Colonic mucosa (tissue), 4 donors: Measurements from ENCODE around the gene RAI1. TPM values are rescaled to one million over a fixed set of nuclear protein-coding genes. Genes with fewer than 3 reads are reported as not detected.
A peak's percentile ranks its signal among the peaks of the same experiment; 100 is the strongest.

Source experiments
- DNase-seq: peaks from one replicate; pipeline ENCODE4 v3.0.0-alpha.2; 2020
- H3K27ac ChIP-seq: fragments of 200-600 bp; one replicate; pipeline ENCODE4 v1.8.0; 2021
- H3K27me3 ChIP-seq: fragments of 200-600 bp; one replicate; pipeline ENCODE4 v1.8.0; 2021
- H3K36me3 ChIP-seq: fragments of 200-600 bp; one replicate; pipeline ENCODE4 v1.8.0; 2021
- H3K4me1 ChIP-seq: fragments of 200-600 bp; one replicate; pipeline ENCODE4 v1.8.0; 2021; ENCODE audit warnings: mild to moderate bottlenecking
- H3K4me3 ChIP-seq: fragments of 200-600 bp; one replicate; pipeline ENCODE4 v1.8.0; 2021
- H3K9ac ChIP-seq, 2 donors: one replicate each; pipeline ENCODE4 v1.7.0; 2013; ENCODE audit warnings: control low read depth in 2 of 2, low read depth in 2 of 2, low read length in 2 of 2
- H3K9me3 ChIP-seq: fragments of 200-600 bp; one replicate; pipeline ENCODE4 v1.8.0; 2021
- intact Hi-C: fragments of 100-400 bp; cut with DNase I; formaldehyde crosslinking; loops from one replicate; pipeline ENCODE4 v1.14.1; 2022
- total RNA-seq, 2 donors: library from RNA; stranded (reverse); fragmentation: NEBNext Ultra II Directional in 1 of 2; extraction: Animal tissue kit (Norgen Biotek cat#: 25700) in 1 of 2; gene quantifications; one replicate each; pipeline ENCODE4 v1.2.1, GENCODE V29; 2021
- TF ChIP-seq, protein P1 (sequence below): fragments of 200-600 bp; IDR thresholded peaks from one replicate; pipeline ENCODE4 v1.8.0; 2022; ENCODE audit warnings: antibody characterized with exemption, mild to moderate bottlenecking
- donor health status: healthy.
- donor health status: DM: no; HTN: no; CAD: no.
- donor health status: DM: no; HTN: no; CAD: no.

Gene RAI1
- total RNA-seq, 2 donors from 2014 or later, result 21.8 to 24.5 TPM

DNA sequence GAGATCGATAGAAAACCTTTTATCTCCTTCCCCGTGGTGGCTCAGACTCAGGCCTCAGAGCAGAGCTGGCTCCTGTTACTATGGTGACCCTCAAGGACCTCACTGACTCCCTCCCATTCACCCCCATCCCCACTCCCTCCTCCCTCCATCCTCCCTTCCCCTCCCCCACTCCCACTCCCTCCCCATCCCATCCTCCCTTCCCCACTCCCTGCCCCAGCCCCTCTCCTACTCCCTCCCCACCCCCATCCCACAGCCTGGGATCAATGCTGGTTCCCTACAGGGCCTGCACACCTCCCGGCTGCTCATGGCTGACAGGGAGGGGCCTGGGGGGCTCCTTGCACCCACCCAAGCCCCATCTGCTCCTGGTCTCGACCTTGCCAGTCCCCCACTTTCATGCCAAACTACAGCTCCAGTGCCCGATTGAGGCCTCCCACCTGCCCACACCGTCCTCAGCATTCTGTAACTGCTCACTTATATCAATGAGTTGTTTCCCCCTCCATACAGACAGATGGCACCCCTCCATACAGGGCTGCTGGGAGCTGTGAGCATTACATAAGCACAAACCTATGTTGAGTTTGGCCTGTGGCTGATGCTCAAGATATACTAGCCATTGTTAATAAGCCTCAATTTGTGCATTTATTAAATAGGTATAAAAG, 11.6 kb upstream of the RAI1 start:
- Histone ChIP-seq H3K27ac (no peak overlapping the region), H3K27me3 (no peaks in the 10 kb centered on the region), H3K9ac (no peak overlapping the region), H3K9me3 (no peaks in the 10 kb centered on the region), H3K4me3 (no peak overlapping the region), H3K36me3 (no peaks in the 10 kb centered on the region), H3K4me1 (no peaks in the 10 kb centered on the region)
- DNase-seq, result no peak
- intact Hi-C loops, result no loop called here
- TF ChIP-seq, protein P1, sequence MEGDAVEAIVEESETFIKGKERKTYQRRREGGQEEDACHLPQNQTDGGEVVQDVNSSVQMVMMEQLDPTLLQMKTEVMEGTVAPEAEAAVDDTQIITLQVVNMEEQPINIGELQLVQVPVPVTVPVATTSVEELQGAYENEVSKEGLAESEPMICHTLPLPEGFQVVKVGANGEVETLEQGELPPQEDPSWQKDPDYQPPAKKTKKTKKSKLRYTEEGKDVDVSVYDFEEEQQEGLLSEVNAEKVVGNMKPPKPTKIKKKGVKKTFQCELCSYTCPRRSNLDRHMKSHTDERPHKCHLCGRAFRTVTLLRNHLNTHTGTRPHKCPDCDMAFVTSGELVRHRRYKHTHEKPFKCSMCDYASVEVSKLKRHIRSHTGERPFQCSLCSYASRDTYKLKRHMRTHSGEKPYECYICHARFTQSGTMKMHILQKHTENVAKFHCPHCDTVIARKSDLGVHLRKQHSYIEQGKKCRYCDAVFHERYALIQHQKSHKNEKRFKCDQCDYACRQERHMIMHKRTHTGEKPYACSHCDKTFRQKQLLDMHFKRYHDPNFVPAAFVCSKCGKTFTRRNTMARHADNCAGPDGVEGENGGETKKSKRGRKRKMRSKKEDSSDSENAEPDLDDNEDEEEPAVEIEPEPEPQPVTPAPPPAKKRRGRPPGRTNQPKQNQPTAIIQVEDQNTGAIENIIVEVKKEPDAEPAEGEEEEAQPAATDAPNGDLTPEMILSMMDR, result no peak

DNA sequence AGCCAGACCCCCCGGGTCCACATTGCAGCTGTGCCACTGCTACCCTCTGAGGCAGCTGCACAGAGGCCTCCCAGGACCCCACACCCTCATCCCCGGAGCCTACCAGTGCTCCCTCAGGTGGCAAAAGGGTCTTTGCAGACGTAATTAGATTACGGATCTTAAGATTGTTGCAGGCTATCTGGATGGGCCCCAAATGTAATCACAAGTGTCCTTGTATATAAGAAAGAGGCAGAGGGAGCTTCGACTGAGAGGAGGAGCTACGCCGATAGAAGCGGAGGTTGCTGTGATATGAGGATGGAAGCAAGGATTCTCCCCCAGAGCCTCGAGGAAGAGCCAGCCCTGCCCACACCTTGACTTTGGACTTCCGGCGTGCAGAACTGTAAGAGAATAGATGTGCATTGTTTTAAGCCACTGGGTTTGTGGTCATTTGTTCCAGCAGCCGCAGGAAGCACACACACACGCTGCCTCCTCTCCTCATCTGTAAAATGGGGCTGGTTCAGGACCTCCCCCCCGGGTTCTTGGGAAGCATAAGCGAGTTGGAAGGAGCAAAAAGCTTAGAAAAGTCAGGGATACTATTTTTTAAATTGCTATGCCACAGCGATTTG, 10.5 kb upstream of the RAI1 start:
- TF ChIP-seq, protein P1, result no peak
- no peaks in the 10 kb centered on the region for H3K9me3 ChIP-seq
- DNase-seq, result peak; percentile 47
- no peak overlapping the region for H3K9ac ChIP-seq
- no peaks in the 10 kb centered on the region for H3K27me3 ChIP-seq
- H3K27ac ChIP-seq, result no peak overlapping the region
- no peaks in the 10 kb centered on the region for H3K4me1 ChIP-seq
- no peaks in the 10 kb centered on the region for H3K36me3 ChIP-seq
- H3K4me3 ChIP-seq, result no peak overlapping the region
- intact Hi-C loops, result no loop called here

- Histone ChIP-seq H3K27me3 (no peaks in the 10 kb centered on the region), H3K9ac (no peak overlapping the region), H3K36me3 (no peaks in the 10 kb centered on the region), H3K4me1 (no peaks in the 10 kb centered on the region), H3K9me3 (no peaks in the 10 kb centered on the region), H3K4me3 (no peak overlapping the region), H3K27ac (no peak overlapping the region)
- TF ChIP-seq, protein P1, result no peak
- intact Hi-C loops, result no loop called here
- DNase-seq, result no peak
Observed at GRCh38 chr17:17671369-17672129, 9.7 kb upstream of the RAI1 start.

- H3K36me3 ChIP-seq, result no peaks in the 10 kb centered on the region
- intact Hi-C loops, result no loop called here
- no peak overlapping the region for H3K9ac ChIP-seq
- no peaks in the 10 kb centered on the region for H3K27me3 ChIP-seq
- no peak for DNase-seq
- TF ChIP-seq, protein P1, result no peak
- H3K27ac ChIP-seq, result no peak overlapping the region
- no peak overlapping the region for H3K4me3 ChIP-seq
- H3K9me3 ChIP-seq, result no peaks in the 10 kb centered on the region
- H3K4me1 ChIP-seq, result no peaks in the 10 kb centered on the region
Observed at GRCh38 chr17:17672453-17673368, 8.5 kb upstream of the RAI1 start.

DNA sequence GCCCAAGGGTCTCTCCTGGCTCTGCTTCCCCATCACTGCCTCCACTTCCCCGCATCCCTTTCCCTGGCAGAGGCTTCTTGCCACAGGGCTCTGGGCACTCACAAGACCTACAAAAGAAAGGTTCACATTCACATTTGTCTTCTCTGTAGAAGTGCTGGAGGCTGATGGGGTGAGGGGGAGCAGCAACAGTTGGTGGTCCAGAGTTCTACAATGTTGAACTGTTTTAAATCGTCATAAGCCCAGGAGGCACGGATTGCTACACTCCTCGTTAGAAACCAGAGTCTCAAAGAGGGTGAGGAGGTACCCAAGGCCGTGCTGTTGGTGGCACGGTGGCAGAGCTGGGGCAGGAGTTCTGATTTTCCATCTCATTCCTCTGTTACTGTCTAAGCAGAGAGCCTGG, 5.8 kb upstream of the RAI1 start:
- Histone ChIP-seq H3K4me3 (no peak overlapping the region), H3K27me3 (no peaks in the 10 kb centered on the region), H3K9ac (no peak overlapping the region), H3K9me3 (no peaks in the 10 kb centered on the region), H3K36me3 (no peaks in the 10 kb centered on the region), H3K4me1 (no peaks in the 10 kb centered on the region), H3K27ac (no peak overlapping the region)
- intact Hi-C loops, result no loop called here
- no peak for DNase-seq
- TF ChIP-seq, protein P1, result no peak
